Large intestine (tissue), 3 donors: ENCODE results near the gene GRM5. TPM values are rescaled to one million over a fixed set of nuclear protein-coding genes. Genes with fewer than 3 reads are reported as not detected.

ENCODE experiments used
- DNase-seq, 2 donors: peaks; one replicate each; pipeline versions ENCODE4 v3.0.0 to v3.0.0-alpha.2; 2013
- H3K27ac ChIP-seq: one replicate; pipeline ENCODE4 v1.5.1; 2013; ENCODE audit warnings: low read length
- H3K27me3 ChIP-seq: 2 replicates; pipeline ENCODE4 v1.6.1; 2013; ENCODE audit warnings: low read length; ENCODE audit not compliant: control insufficient read depth, insufficient read depth
- H3K36me3 ChIP-seq: 2 replicates; pipeline ENCODE4 v1.6.1; 2013; ENCODE audit warnings: low read length; ENCODE audit not compliant: control insufficient read depth, insufficient read depth
- H3K4me1 ChIP-seq: one replicate; pipeline ENCODE4 v1.6.1; 2013; ENCODE audit warnings: low read length; ENCODE audit not compliant: control insufficient read depth, insufficient read depth
- H3K4me3 ChIP-seq: one replicate; pipeline ENCODE4 v1.5.1; 2013; ENCODE audit warnings: low read length
- H3K9me3 ChIP-seq: one replicate; pipeline ENCODE4 v1.6.1; 2013; ENCODE audit warnings: mild to moderate bottlenecking, low read depth, low read length, moderate library complexity; ENCODE audit not compliant: control insufficient read depth
- WGBS: methylation state at CpG from one replicate; pipeline ENCODE4 v1.1.5; 2013; ENCODE audit warnings: low lambda C conversion rate; ENCODE audit not compliant: insufficient coverage; 5-methylcytosine and 5-hydroxymethylcytosine counted together
- polyA plus RNA-seq: library from polyadenylated mRNA; unstranded; fragments of 120-200 nt; gene quantifications from one replicate; pipeline ENCODE4 v1.2.1, GENCODE V29; 2013

GRM5 gene
- polyA plus RNA-seq, 1 donor = 0.06 TPM

DNA sequence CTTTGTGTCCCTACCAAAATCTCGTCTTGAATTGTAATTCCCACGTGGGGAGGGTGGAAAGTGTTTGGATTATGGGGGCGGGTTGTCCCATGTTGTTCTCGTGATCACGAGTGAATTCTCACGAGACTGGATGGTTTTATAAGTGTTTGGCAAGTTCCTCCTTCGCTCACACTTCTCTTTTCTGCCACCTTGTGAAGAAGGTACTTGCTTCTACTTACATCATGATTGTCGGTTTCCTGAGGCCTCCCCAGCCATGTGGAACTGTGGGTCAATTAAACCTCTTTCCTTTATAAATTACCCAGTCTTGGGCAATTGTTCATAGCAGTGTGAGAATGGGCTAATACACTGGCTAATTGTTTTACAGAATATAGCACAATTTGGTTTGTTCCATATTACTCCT is 326.3 kb downstream of the GRM5 start:
- 30% methylated on average over 2 of the region's 8 CpGs for WGBS
- H3K27ac ChIP-seq = no peak overlapping the region
- H3K27me3 ChIP-seq = no peaks in the 10 kb centered on the region
- H3K4me3 ChIP-seq = no peak overlapping the region
- no peaks in the 10 kb centered on the region for H3K9me3 ChIP-seq
- no peaks in the 10 kb centered on the region for H3K36me3 ChIP-seq
- no peaks in the 10 kb centered on the region for H3K4me1 ChIP-seq
- no peak for DNase-seq

DNA sequence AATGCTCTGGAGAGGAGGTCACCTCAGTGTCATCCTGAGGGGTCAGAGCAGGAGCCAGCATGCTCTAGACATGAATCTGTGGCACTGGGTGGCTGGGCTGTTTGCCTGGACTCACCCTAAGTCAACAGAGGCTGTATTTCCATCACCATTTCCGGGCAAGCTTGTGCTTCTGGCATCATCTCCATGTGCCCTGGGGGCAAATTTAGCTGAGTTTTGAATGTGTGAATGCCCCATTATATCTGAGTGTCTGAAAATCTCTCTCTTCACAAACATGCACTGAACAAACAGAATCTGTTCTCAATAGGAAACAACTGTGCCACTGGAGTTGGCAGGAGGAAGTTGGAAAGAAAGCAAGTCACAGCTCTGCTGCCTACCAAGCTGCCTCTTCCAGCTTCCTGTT is 356.2 kb downstream of the GRM5 start:
- no peaks in the 10 kb centered on the region for H3K27me3 ChIP-seq
- H3K27ac ChIP-seq = no peak overlapping the region
- no peak overlapping the region for H3K4me3 ChIP-seq
- no peaks in the 10 kb centered on the region for H3K36me3 ChIP-seq
- no peaks in the 10 kb centered on the region for H3K9me3 ChIP-seq
- DNase-seq = no peak
- no CpG with 5 or more reads among the region's 1 CpG for WGBS
- no peaks in the 10 kb centered on the region for H3K4me1 ChIP-seq

DNA sequence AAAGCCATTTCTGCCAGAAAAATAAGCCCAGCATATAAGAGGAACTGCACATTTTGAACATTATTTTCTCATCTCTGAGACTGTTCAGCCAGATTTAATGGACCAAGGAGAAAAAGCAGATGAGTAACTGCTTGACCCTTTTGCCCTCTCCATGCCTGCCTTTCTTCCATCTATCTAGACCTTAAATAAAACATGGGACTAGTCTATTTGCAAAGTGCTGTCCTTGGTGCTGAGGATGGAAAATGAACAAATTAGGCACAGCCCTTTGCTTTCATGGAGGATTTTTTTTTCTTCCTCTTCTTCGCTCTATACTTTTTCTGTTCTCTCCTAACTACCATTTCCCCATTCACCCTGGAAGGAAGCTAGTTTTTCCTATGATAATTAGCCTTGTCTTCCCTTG is 361.3 kb downstream of the GRM5 start:
- 83% methylated on average over 1 of the region's 1 CpG for WGBS

DNA sequence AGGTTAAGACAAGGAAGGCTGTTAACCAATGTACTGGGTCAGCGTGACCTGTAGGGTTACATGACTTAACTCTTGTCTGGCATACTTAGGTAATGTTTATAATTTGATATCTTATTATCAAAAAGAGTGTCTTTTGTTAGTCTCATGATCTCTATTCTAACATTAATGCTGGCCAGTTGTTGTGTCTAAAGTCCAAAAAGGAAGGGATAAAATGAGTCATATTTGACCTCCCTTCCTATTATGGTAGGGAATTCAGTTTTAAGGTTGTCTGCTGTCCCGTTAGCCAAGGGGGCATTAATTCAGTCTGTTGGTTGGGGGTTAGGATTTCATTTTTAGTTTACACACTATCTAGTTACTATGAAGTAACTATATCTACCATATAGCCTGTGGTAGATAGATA is 364.0 kb downstream of the GRM5 start:
- WGBS = 100% methylated on average over 1 of the region's 2 CpGs
- no peak overlapping the region for H3K4me3 ChIP-seq
- H3K27ac ChIP-seq = no peak overlapping the region
- no peaks in the 10 kb centered on the region for H3K4me1 ChIP-seq
- H3K36me3 ChIP-seq = no peaks in the 10 kb centered on the region
- no peak for DNase-seq
- no peaks in the 10 kb centered on the region for H3K9me3 ChIP-seq
- H3K27me3 ChIP-seq = no peaks in the 10 kb centered on the region

More for the DNA sequence above, 361.3 kb downstream of the GRM5 start:
- Histone ChIP-seq H3K36me3 (no peaks in the 10 kb centered on the region), H3K9me3 (no peaks in the 10 kb centered on the region), H3K27ac (no peak overlapping the region), H3K27me3 (no peaks in the 10 kb centered on the region), H3K4me1 (no peaks in the 10 kb centered on the region), H3K4me3 (no peak overlapping the region)
- DNase-seq = peak in 1 of 2 donors; percentile 2

DNA sequence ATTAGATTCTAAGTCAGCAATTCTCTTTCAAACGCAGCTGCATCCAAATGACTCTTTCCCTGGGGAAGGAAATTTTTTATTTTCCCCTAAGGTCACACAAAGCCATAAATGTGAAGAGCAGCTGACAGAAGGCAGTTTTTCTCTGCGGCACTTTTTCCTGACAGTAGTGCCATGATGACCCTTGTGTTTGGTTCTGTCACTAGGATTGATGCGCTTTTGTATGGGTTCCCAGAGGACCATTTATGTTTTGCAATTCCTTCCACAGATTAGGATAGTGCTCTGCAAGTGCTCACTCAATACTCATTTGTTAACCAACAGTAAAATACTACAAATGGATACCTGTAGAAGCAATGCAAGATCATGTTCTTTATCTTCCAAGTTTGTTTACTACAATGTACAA is 368.6 kb downstream of the GRM5 start:
- no peaks in the 10 kb centered on the region for H3K9me3 ChIP-seq
- DNase-seq = no peak
- WGBS = 38% methylated on average over 1 of the region's 3 CpGs
- H3K27ac ChIP-seq = no peak overlapping the region
- H3K4me1 ChIP-seq = no peaks in the 10 kb centered on the region
- H3K27me3 ChIP-seq = no peaks in the 10 kb centered on the region
- no peak overlapping the region for H3K4me3 ChIP-seq
- H3K36me3 ChIP-seq = no peaks in the 10 kb centered on the region

DNA sequence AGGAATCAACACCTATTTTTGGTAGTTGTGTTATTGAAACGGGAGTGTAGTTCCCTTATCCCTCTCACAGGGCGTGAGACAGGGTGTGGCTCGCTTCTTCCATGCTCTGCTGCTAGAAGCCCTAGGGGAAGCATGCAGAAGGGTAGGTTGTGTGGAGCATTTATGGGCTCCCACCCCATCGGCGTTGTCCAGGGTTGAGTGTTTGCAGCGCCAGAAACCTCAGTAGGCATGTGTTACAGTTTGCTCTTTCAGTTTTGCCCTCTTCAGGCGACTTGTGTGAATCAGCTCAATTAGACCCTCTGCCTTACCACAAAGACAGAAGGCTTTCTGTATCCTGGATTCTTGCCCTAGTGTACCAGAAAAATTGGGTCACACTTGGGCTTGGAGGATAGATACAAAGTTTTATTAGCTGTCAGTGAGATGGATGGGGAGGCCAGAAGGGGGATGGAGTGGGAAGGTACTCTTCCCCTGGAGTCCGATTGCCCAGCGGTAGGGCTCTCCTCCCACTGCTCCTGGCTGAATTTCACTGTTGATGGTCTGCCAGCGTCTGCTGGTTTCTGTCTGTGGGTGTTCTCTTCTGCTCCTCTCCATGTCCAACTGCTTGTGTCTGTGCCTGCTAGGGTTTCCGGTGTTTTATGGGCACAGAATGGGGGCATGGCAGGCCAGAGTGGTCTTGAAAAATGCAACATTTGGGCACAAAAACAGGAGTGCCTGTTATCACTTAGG is 369.9 kb downstream of the GRM5 start:
- H3K27me3 ChIP-seq = no peaks in the 10 kb centered on the region
- H3K36me3 ChIP-seq = no peaks in the 10 kb centered on the region
- H3K9me3 ChIP-seq = no peaks in the 10 kb centered on the region
- H3K4me3 ChIP-seq = no peak overlapping the region
- no peaks in the 10 kb centered on the region for H3K4me1 ChIP-seq
- DNase-seq = no peak
- no peak overlapping the region for H3K27ac ChIP-seq
- no CpG with 5 or more reads among the region's 11 CpGs for WGBS

DNA sequence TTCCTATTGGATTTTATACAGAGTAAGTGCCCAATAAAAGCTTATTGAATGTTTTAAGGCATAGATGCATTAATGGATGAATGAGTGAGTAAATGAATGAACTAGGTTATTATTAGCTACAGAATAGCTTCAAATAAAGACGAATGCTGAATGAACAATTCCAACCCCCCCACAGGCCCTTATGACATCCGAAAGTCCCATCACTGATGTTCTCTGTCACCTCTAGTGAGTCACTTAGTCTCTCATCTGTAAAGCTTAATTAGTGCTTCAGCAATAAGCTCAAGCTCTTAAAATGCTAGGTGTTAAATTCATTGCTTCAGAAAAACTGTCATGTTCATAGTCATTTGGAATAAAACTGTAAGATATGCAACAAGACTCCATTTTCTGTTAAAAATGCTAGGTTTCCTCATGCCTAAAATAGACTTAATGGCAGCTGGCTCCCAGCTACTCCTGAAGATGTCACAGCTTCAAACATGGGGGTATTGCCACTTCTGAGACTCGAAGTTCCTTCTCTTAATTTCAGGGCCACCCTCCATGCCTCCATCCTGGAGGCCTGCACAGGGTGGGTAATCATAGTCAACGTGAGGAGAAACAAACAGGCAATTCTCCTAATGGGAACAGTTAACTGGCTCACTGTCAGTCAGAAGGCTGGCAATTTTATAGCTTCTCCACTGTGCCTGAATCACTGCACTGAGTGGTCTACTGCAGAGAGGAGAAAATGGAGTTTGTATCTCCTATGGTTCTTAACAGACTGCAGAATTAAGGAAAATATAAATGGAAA is 373.3 kb downstream of the GRM5 start:
- no peak for DNase-seq
- H3K27ac ChIP-seq = no peak overlapping the region
- H3K36me3 ChIP-seq = no peaks in the 10 kb centered on the region
- no peaks in the 10 kb centered on the region for H3K4me1 ChIP-seq
- no peak overlapping the region for H3K4me3 ChIP-seq
- H3K27me3 ChIP-seq = no peaks in the 10 kb centered on the region
- WGBS = 100% methylated on average over 1 of the region's 4 CpGs
- H3K9me3 ChIP-seq = no peaks in the 10 kb centered on the region

DNA sequence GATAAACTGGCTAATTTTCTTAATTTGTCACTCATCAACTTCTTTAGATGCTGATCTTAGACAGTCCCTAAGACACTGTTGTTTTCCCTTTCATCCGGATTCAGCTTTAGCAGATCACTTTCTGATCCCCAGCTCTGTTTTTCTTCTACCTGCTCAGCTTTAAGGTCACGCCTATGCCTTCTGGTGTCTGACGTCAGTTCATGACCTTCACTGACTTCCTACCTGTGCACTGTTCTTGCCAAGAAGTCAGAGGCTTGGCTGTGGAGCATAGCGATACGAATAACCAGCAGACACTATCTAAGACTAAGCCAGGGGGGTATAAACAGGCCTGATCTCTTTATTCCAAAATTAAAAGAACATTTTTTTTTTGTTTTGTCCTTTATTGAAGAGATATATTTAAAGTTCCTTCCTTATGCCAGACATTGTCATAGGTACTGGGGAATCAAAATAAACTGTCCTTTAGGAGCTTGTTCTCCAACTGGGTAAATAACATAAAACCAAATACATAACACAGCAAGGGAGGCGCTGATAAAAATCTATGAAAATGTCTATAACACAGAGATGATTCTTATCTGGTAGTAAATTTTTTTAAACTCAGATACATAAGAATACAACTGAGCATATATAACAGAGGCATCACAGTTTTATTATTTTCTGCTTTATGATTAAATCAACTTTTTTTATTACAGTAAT is 376.1 kb downstream of the GRM5 start:
- H3K4me1 ChIP-seq = no peaks in the 10 kb centered on the region
- 40% methylated on average over 1 of the region's 6 CpGs for WGBS
- no peaks in the 10 kb centered on the region for H3K9me3 ChIP-seq
- no peak overlapping the region for H3K4me3 ChIP-seq
- no peaks in the 10 kb centered on the region for H3K36me3 ChIP-seq
- peak in 1 of 2 donors; percentile 5 for DNase-seq
- no peak overlapping the region for H3K27ac ChIP-seq
- no peaks in the 10 kb centered on the region for H3K27me3 ChIP-seq

DNA sequence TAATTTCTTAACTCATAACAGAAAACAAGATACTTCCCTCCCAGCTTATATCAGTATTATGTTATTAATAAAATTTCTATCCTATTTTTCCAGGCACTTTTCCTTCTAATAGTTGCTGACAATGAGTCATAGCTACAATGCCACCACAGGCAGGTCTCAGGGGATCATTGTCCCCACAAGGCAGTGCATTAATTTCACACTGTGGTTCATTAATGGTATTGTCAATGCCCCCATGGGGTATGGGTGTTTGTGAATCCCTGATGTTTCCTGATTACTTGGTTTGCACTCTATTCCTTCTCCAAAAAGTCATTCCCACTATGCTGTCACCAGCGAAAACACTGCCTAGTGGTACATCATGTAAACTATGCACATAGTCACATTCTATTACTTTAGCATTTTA is 382.8 kb downstream of the GRM5 start:
- WGBS = no CpG with 5 or more reads among the region's 1 CpG

DNA sequence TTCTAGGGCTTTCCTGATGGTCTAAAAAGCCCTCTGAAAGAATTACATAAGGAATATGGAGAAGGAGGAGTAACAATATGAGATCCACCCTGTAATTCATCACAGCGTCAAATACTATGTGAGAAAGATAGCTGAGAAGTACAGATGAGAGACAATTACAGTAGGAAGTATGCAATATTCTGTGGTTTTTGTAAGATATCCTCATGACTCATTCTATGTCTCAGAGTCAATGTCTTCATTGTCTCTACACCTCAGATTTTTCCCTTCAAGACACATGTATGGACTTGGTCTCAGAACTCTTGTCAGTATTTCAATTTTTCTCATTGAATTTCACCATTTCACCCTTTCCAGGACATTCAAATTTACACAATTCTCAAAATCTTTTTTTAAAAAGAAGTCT is 385.0 kb downstream of the GRM5 start:
- no peaks in the 10 kb centered on the region for H3K27me3 ChIP-seq

More for the DNA sequence above, 382.8 kb downstream of the GRM5 start:
- DNase-seq = no peak
- no peaks in the 10 kb centered on the region for H3K4me1 ChIP-seq
- no peak overlapping the region for H3K27ac ChIP-seq
- no peaks in the 10 kb centered on the region for H3K36me3 ChIP-seq
- H3K9me3 ChIP-seq = no peaks in the 10 kb centered on the region
- H3K4me3 ChIP-seq = no peak overlapping the region
- H3K27me3 ChIP-seq = no peaks in the 10 kb centered on the region

More for the DNA sequence above, 385.0 kb downstream of the GRM5 start:
- Histone ChIP-seq H3K4me3 (no peak overlapping the region), H3K4me1 (no peaks in the 10 kb centered on the region), H3K9me3 (no peaks in the 10 kb centered on the region), H3K36me3 (no peaks in the 10 kb centered on the region), H3K27ac (no peak overlapping the region)
- no peak for DNase-seq
- no CpG with 5 or more reads among the region's 1 CpG for WGBS
